K562 (cell line): Measurements from ENCODE around the gene VDAC1. TPM values are rescaled to one million over a fixed set of nuclear protein-coding genes. Genes with fewer than 3 reads are reported as not detected.
A peak's percentile ranks its signal among the peaks of the same experiment; 100 is the strongest.

Source experiments
- ATF7 ChIP-seq: fragments of 450-650 bp; IDR thresholded peaks from 2 replicates; pipeline ENCODE4 v1.7.1; 2014; ENCODE audit warnings: mild to moderate bottlenecking, moderate library complexity
- COPS2 ChIP-seq: fragments of 450-650 bp; conservative IDR thresholded peaks from 2 replicates; pipeline ENCODE4 v1.6.1; 2016; ENCODE audit warnings: mild to moderate bottlenecking, moderate library complexity
- DACH1 ChIP-seq: fragments of 450-650 bp; IDR thresholded peaks from 2 replicates; pipeline ENCODE4 v1.6.1; 2018; ENCODE audit not compliant: partially characterized antibody
- HBP1 ChIP-seq: fragments of 450-650 bp; formaldehyde crosslinking; IDR thresholded peaks from 2 replicates; pipeline ENCODE4 v1.4.0; 2022; ENCODE audit warnings: missing genetic modification characterization
- MTA3 ChIP-seq: fragments of 450-650 bp; formaldehyde crosslinking; IDR thresholded peaks from 2 replicates; pipeline ENCODE4 v1.6.1; 2017; ENCODE audit warnings: mild to moderate bottlenecking, borderline replicate concordance
- MYC ChIP-seq, 2 experiments: fragments of 250-450 bp in 1 of 2; sonication (Bioruptor Pico) in 1 of 2; IDR thresholded peaks; 2 replicates each; pipeline versions ENCODE4 v1.5.1 to v1.6.1; 2012 to 2021; ENCODE audit warnings: low read depth in 2 of 2, borderline replicate concordance in 1 of 2, improper control_type of control experiment in 1 of 2, low read length in 1 of 2, mild to moderate bottlenecking in 1 of 2, moderate library complexity in 1 of 2
- NBN ChIP-seq: fragments of 450-650 bp; IDR thresholded peaks from 2 replicates; pipeline ENCODE4 v1.6.1; 2016; ENCODE audit warnings: low read depth, mild to moderate bottlenecking
- POLR2B ChIP-seq: fragments of 450-650 bp; IDR thresholded peaks from 2 replicates; pipeline ENCODE4 v1.6.1; 2018; ENCODE audit warnings: low read depth; ENCODE audit not compliant: partially characterized antibody
- SP1 ChIP-seq: sonication (generic); formaldehyde crosslinking; IDR thresholded peaks from 2 replicates; pipeline ENCODE4 v1.8.1; 2022; ENCODE audit warnings: mild to moderate bottlenecking, missing genetic modification reagents
- ZBTB2 ChIP-seq: fragments of 450-650 bp; IDR thresholded peaks from 2 replicates; pipeline ENCODE4 v1.6.1; 2016; ENCODE audit warnings: antibody characterized with exemption
- ZBTB43 ChIP-seq: sonication (generic); formaldehyde crosslinking; IDR thresholded peaks from 2 replicates; pipeline ENCODE4 v1.8.0; 2023; ENCODE audit warnings: mild to moderate bottlenecking, missing genetic modification reagents
- ZEB2 ChIP-seq: fragments of 450-650 bp; IDR thresholded peaks from 2 replicates; pipeline ENCODE4 v1.6.1; 2016
- ZNF12 ChIP-seq: sonication (generic); formaldehyde crosslinking; IDR thresholded peaks from 2 replicates; pipeline ENCODE4 v1.4.0; 2020; ENCODE audit warnings: mild to moderate bottlenecking, missing genetic modification reagents
- ZNF766 ChIP-seq: fragments of 200-800 bp; sonication (Bioruptor generic); conservative IDR thresholded peaks from 2 replicates; pipeline ENCODE4 v1.6.1; 2016; ENCODE audit warnings: missing genetic modification characterization, missing compliant biosample characterization
- polyA plus RNA-seq, 8 experiments: library from polyadenylated mRNA; depleted of rRNA in 4 of 8; stranded (reverse) in 5 of 8; unstranded in 3 of 8; fragments of >200 nt; fragmentation: Nextera tagmentation in 2 of 8; fragmentation: Illumina TruSeq in 1 of 8; extraction: Ambion mirVana in 2 of 8; extraction: Trizol in 1 of 8; gene quantifications; 2 replicates each; pipeline versions ENCODE4 v1.2.1 to v1.2.3, GENCODE V29; 2011 to 2014; ENCODE audit warnings: inconsistent platforms in 1 of 8, missing spikeins in 1 of 8
- total RNA-seq, 7 experiments: library from RNA; depleted of rRNA in 6 of 7; stranded (reverse); fragments of >200 nt in 6 of 7; fragmentation: Illumina TruSeq in 2 of 7; extraction: Trizol in 2 of 7; gene quantifications; 2 replicates each; pipeline versions ENCODE4 v1.2.1 to v1.2.3, GENCODE V29; 2011 to 2021; ENCODE audit warnings: low replicate concordance in 1 of 7
- TF ChIP-seq, protein P1 (sequence below): fragments of 450-650 bp; IDR thresholded peaks from 2 replicates; pipeline ENCODE4 v1.6.1; 2018; ENCODE audit not compliant: partially characterized antibody
- TF ChIP-seq, protein P2 (sequence below): sonication (generic); IDR thresholded peaks from 2 replicates; pipeline ENCODE4 v1.6.1; 2016
- TF ChIP-seq, protein P3 (sequence below), 2 experiments: fragments of 450-650 bp; IDR thresholded peaks; 2 replicates each; pipeline ENCODE4 v1.6.1; 2016

The VDAC1 gene
- total and polyA plus RNA-seq, 9 of the 15 experiments (the other 6 are each of a cell fraction or from before 2014, with no cell fraction given): 168 to 366 (median 293) TPM

DNA sequence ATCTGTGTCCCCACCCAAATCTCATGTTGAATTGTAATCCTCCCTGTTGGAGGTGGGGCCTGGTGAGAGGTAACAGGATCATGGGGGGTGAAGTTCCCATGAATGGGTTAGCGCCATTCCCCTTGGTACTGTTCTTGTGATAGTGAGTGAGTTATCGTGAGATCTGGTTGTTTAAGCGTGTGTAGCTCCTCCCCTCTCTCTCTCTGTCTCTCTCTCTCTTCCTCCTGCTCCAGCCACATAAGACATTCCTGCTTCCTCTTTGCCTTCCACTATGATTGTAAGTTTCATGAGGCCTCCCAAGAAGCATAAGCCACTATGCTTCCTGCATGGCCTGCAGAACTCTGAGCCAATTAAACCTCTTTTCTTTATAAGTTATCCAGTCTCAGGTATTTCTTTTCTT lies 65.1 kb downstream of the VDAC1 start (continued):
- TF ChIP-seq SP1 (CRISPR knock-in tag) (0 out of 2 replicates have a peak, but pooled peaks have one; percentile 36), HBP1 (CRISPR knock-in tag) (no peak), ZBTB43 (CRISPR knock-in tag) (no peak), ZEB2 (peak; percentile 51; the same call in 1 of the 2 replicates), MYC (IDR thresholded peaks at IDR 0.05; ENCODE audit: low read depth, low read length) (no peak), MYC (CRISPR knock-in tag; IDR thresholded peaks at IDR 0.05; ENCODE audit: borderline replicate concordance, low read depth) (no peak), DACH1 (no peak), MTA3 (peak; percentile 35; the same call in 1 of the 2 replicates), ATF7 (0 out of 2 replicates have a peak, but pooled peaks have one; percentile 29), NBN (peak; percentile 67; the same call in 1 of the 2 replicates), ZBTB2 (no peak), COPS2 (no peak), ZNF12 (CRISPR knock-in tag) (no peak), ZNF766 (CRISPR knock-in tag) (peak; percentile 85), POLR2B (no peak)
- TF ChIP-seq, protein P1, sequence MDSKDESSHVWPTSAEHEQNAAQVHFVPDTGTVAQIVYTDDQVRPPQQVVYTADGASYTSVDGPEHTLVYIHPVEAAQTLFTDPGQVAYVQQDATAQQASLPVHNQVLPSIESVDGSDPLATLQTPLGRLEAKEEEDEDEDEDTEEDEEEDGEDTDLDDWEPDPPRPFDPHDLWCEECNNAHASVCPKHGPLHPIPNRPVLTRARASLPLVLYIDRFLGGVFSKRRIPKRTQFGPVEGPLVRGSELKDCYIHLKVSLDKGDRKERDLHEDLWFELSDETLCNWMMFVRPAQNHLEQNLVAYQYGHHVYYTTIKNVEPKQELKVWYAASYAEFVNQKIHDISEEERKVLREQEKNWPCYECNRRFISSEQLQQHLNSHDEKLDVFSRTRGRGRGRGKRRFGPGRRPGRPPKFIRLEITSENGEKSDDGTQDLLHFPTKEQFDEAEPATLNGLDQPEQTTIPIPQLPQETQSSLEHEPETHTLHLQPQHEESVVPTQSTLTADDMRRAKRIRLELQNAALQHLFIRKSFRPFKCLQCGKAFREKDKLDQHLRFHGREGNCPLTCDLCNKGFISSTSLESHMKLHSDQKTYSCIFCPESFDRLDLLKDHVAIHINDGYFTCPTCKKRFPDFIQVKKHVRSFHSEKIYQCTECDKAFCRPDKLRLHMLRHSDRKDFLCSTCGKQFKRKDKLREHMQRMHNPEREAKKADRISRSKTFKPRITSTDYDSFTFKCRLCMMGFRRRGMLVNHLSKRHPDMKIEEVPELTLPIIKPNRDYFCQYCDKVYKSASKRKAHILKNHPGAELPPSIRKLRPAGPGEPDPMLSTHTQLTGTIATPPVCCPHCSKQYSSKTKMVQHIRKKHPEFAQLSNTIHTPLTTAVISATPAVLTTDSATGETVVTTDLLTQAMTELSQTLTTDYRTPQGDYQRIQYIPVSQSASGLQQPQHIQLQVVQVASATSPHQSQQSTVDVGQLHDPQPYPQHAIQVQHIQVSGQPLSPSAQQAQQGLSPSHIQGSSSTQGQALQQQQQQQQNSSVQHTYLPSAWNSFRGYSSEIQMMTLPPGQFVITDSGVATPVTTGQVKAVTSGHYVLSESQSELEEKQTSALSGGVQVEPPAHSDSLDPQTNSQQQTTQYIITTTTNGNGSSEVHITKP: peak; percentile 56
- TF ChIP-seq, protein P2, sequence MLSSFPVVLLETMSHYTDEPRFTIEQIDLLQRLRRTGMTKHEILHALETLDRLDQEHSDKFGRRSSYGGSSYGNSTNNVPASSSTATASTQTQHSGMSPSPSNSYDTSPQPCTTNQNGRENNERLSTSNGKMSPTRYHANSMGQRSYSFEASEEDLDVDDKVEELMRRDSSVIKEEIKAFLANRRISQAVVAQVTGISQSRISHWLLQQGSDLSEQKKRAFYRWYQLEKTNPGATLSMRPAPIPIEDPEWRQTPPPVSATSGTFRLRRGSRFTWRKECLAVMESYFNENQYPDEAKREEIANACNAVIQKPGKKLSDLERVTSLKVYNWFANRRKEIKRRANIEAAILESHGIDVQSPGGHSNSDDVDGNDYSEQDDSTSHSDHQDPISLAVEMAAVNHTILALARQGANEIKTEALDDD: peak; percentile 57
- TF ChIP-seq, protein P3, sequence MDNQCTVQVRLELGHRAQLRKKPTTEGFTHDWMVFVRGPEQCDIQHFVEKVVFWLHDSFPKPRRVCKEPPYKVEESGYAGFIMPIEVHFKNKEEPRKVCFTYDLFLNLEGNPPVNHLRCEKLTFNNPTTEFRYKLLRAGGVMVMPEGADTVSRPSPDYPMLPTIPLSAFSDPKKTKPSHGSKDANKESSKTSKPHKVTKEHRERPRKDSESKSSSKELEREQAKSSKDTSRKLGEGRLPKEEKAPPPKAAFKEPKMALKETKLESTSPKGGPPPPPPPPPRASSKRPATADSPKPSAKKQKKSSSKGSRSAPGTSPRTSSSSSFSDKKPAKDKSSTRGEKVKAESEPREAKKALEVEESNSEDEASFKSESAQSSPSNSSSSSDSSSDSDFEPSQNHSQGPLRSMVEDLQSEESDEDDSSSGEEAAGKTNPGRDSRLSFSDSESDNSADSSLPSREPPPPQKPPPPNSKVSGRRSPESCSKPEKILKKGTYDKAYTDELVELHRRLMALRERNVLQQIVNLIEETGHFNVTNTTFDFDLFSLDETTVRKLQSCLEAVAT (IDR thresholded peaks at IDR 0.05): peak in 1 of 2 experiments; percentile 23; a peak in 1 of 4 replicates
